ENCODE results near the gene PIAS1. TPM values are rescaled to one million over a fixed set of nuclear protein-coding genes. Genes with fewer than 3 reads are reported as not detected.
"Not testable (repeated sequence)": the region's sequence is repeated elsewhere in the genome, so short reads cannot be mapped to it uniquely, and the experiment has no call there.

The PIAS1 gene
- total RNA-seq, 1 experiment from 2014 or later, result 70.7 TPM

DNA sequence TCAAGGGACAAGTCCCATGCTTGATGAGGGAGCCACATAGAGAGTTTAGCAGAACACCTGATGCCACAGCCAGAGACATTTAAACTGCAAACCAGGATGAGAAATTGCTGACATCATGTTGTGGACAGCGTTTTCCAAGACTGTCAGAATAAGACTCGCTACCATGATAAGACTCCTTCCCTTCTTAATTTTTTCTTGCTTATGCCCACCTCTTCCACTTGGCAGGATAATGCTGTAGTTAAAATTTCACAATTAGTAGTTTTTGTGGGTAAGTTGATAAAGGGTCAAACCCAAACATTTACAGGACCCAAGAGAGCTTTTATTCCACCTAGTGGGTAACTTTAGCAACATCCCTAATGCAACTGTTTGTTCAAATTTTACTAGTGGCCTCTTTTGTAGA lies 3.0 kb upstream of the PIAS1 start:
- no peak overlapping the region for H3K4me3 ChIP-seq
- no peak overlapping the region for H3K27ac ChIP-seq
- no peak for DNase-seq
- peaks cover 5% of the 10 kb centered on the region for H3K4me1 ChIP-seq
- H3K9me3 ChIP-seq (replicated peaks), result no peaks in the 10 kb centered on the region
- H3K27me3 ChIP-seq, result no peaks in the 10 kb centered on the region
- H3K36me3 ChIP-seq, result no peaks in the 10 kb centered on the region

GRCh38 chr15:68051907-68052306 lies 2.2 kb upstream of the PIAS1 start:
- H3K9me3 ChIP-seq (replicated peaks), result no peaks in the 10 kb centered on the region
- H3K36me3 ChIP-seq, result no peaks in the 10 kb centered on the region
- no peak for DNase-seq
- H3K4me1 ChIP-seq, result peaks cover 11% of the 10 kb centered on the region
- H3K27me3 ChIP-seq, result no peaks in the 10 kb centered on the region
- no peak overlapping the region for H3K4me3 ChIP-seq
- H3K27ac ChIP-seq, result no peak overlapping the region

DNA sequence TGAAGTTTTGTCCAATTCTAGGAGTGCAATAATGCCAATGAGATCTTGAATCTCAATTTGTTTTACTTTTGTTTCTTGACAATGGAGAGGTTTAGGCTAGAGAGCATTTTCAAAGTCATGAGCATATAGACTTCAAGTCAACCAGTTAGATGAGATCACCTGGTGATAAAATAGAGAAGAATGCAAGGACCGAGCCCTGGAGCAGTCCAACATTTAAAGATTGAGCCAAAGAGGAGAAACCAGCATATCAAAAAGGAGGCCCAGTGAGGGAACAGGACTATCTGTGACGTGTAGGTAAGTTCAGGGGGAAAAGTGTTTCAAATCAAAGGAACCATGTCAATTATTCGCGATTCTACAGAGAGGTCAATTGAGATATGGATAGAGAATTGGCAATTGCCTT lies 1.7 kb upstream of the PIAS1 start:
- DNase-seq, result no peak
- no peak overlapping the region for H3K27ac ChIP-seq
- no peaks in the 10 kb centered on the region for H3K27me3 ChIP-seq
- peaks cover 16% of the 10 kb centered on the region for H3K4me1 ChIP-seq
- H3K9me3 ChIP-seq (replicated peaks), result no peaks in the 10 kb centered on the region
- no peak overlapping the region for H3K4me3 ChIP-seq
- H3K36me3 ChIP-seq, result no peaks in the 10 kb centered on the region

DNA sequence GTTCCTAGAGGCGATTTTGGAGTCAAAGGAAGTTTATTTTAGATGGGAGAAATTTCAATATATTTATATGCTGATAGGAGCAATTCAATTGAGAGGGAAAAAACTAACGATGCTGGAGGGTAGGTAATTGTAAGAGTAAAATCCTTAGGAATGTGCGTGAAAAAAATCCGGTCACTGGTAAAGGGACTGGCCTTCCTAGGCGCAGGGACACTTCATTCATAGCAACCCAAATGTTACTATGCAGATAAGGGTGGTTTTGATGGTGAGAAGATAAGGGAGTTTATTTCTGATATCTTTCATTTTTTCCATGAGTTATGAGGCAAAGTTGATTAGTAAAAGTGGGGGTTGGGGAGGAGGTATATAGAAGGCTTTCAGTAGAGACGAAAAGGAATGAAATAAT lies 1.1 kb upstream of the PIAS1 start:
- Histone ChIP-seq H3K4me1 (peaks cover 16% of the 10 kb centered on the region), H3K27ac (no peak overlapping the region), H3K4me3 (no peak overlapping the region), H3K9me3 (replicated peaks) (no peaks in the 10 kb centered on the region), H3K27me3 (no peaks in the 10 kb centered on the region), H3K36me3 (no peaks in the 10 kb centered on the region)
- DNase-seq, result no peak

- Histone ChIP-seq H3K4me1 (peaks cover 16% of the 10 kb centered on the region), H3K27me3 (no peaks in the 10 kb centered on the region), H3K9me3 (replicated peaks) (no peaks in the 10 kb centered on the region), H3K4me3 (peak overlapping the region; percentile 97), H3K36me3 (peaks cover 1% of the 10 kb centered on the region; the same call in 1 of the 2 replicates), H3K27ac (peak overlapping the region; percentile 99)
- DNase-seq, result peak; percentile 90 to 91
These were observed 611 bp downstream of the PIAS1 start for GRCh38 chr15:68054628-68055223.

GRCh38 chr15:68055224-68055705 lies 1.1 kb downstream of the PIAS1 start:
- H3K4me1 ChIP-seq, result peaks cover 16% of the 10 kb centered on the region
- H3K9me3 ChIP-seq (replicated peaks), result no peaks in the 10 kb centered on the region
- peaks cover 3% of the 10 kb centered on the region; the same call in 1 of the 2 replicates for H3K36me3 ChIP-seq
- H3K27me3 ChIP-seq, result no peaks in the 10 kb centered on the region
- DNase-seq, result peak; percentile 60 to 77
- H3K4me3 ChIP-seq, result peak overlapping the region; percentile 97
- peak overlapping the region; percentile 99 for H3K27ac ChIP-seq

DNA sequence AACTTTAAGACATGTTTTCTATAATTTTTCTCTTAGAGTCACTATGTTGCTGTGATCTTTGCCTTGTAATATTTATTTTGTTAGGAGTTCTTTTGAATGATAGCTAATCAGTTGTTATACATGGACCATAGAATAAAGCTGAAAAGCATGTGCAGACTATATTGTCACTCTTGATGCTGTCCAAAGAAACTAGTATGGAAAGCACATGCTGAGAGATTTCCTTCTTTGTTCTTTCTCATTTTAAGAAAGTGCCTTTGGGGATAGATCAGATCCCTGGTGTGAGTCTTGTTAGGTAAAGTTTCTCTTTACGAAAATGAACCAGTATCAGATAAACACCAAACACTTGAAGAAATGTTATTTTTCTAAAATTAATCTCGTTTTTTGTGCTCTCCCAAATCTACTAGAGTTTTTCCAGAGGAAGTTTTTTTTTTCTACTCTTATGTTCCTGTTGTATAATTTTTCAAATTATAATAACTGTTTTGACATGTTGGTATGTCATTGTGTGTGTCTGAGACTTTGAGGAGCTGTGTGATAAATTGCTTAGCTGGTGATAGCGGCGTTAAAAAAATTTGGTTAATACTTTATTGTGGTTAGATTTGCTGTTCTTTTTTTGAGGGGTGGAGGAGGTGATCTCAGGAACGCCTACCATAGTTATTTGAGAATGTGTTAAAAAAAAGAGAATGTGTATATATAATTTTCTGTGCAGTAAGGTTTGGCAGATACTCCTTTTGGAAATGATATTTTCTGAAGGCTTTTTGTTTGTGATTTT lies 2.2 kb downstream of the PIAS1 start:
- no peaks in the 10 kb centered on the region for H3K9me3 ChIP-seq (replicated peaks)
- H3K36me3 ChIP-seq, result peaks cover 3% of the 10 kb centered on the region; the same call in 1 of the 2 replicates
- no peaks in the 10 kb centered on the region for H3K27me3 ChIP-seq
- peak overlapping the region; percentile 99 for H3K27ac ChIP-seq
- peak overlapping the region; percentile 97 for H3K4me3 ChIP-seq
- peaks cover 16% of the 10 kb centered on the region for H3K4me1 ChIP-seq
- DNase-seq, result peak in 1 of 2 experiments; percentile 10

DNA sequence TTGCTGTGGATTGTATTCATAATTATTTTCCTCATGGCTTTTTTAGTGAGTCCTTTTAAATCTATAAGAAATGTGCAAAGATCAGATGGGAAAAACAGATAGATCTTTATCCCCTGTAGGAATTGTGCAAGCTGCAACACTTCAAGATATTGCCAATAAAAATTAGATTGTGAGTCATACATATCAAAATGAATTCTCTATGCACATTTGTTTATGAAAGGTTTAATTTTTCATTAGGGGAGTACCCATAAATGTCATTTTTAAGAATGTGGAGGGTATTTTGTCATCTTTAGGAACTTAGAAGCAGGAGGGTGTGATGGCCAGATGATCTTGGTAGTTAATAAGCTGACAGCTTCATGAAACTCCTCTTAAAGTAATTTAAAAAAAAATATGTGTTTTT lies 2.9 kb downstream of the PIAS1 start:
- peaks cover 6% of the 10 kb centered on the region; the same call in 1 of the 2 replicates for H3K36me3 ChIP-seq
- no peak for DNase-seq
- H3K4me3 ChIP-seq, result no peak overlapping the region; the same call in 1 of the 2 replicates
- H3K27me3 ChIP-seq, result no peaks in the 10 kb centered on the region
- H3K9me3 ChIP-seq (replicated peaks), result no peaks in the 10 kb centered on the region
- no peak overlapping the region; the same call in 1 of the 2 replicates for H3K27ac ChIP-seq
- H3K4me1 ChIP-seq, result peaks cover 16% of the 10 kb centered on the region

GRCh38 chr15:68057758-68058157 lies 3.6 kb downstream of the PIAS1 start:
- no peak for DNase-seq
- H3K9me3 ChIP-seq (replicated peaks), result no peaks in the 10 kb centered on the region
- no peak overlapping the region for H3K4me3 ChIP-seq
- peaks cover 6% of the 10 kb centered on the region; the same call in 1 of the 2 replicates for H3K36me3 ChIP-seq
- no peaks in the 10 kb centered on the region for H3K27me3 ChIP-seq
- no peak overlapping the region for H3K27ac ChIP-seq
- peaks cover 16% of the 10 kb centered on the region for H3K4me1 ChIP-seq

DNA sequence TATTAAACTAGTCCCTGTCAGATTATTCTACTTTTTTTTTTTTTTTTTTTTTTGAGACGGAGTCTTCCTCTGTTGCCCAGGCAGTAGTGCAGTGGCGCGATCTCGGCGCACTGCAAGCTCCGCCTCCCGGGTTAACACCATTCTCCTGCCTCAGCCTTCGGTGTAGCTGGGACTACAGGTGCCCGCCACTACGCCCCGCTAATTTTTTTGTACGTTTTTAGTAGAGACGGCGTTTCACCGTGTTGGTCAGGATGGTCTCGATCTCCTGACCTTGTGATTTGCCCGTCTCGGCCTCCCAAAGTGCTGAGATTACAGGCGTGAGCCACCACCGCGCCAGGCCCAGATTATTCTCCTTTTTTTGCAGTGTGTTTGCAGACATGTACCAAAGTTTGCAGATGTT lies 4.9 kb downstream of the PIAS1 start:
- H3K27me3 ChIP-seq; H3K36me3 ChIP-seq; H3K27ac ChIP-seq; H3K9me3 ChIP-seq (replicated peaks); DNase-seq; H3K4me3 ChIP-seq: not testable (repeated sequence)
- peaks cover 11% of the 10 kb centered on the region for H3K4me1 ChIP-seq

DNA sequence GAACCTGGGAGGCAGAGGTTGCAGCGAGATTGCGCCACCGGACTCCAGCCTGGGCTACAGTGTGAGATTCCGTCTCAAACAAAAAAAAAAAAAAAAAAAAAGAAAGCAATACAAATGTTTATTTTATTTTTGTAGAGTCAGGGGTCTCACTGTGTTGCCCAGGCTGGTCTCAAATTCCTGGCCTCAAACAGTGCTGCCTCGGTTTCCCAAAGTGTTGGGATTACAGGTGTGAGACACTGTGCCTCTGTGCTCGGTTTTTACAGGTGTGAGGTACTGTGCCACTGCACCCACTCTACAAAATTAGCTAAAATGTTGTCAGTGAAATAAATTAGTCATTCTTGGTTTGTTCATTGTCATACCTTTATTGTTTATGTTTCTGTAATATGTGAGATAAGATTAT lies 5.5 kb downstream of the PIAS1 start:
- H3K36me3 ChIP-seq, result peaks cover 6% of the 10 kb centered on the region; the same call in 1 of the 2 replicates
- peaks cover 11% of the 10 kb centered on the region for H3K4me1 ChIP-seq
- H3K27me3 ChIP-seq, result no peaks in the 10 kb centered on the region
- H3K9me3 ChIP-seq (replicated peaks), result no peaks in the 10 kb centered on the region
- H3K27ac ChIP-seq, result no peak overlapping the region
- no peak overlapping the region for H3K4me3 ChIP-seq
- no peak for DNase-seq

DNA sequence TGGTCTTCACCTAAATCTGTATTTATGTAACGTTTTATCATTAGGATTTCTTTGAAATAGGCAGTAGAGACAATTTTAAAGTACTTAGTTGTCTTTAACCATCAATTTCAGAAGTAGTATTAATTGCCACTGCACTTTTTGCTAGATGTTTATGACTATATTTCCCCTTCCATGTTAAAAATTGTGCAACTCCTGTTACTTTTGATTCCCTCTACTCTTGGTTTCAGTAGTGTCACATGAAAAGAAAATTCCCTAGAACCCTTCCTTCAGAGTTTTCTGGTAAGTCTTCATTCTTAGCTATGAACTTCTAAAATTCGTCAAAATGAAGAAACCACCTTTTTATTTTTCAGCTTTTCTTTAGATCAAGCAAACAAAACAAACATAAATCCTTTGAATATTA lies 7.1 kb downstream of the PIAS1 start:
- H3K27me3 ChIP-seq, result no peaks in the 10 kb centered on the region
- no peaks in the 10 kb centered on the region for H3K9me3 ChIP-seq (replicated peaks)
- H3K4me1 ChIP-seq, result peaks cover 11% of the 10 kb centered on the region
- H3K36me3 ChIP-seq, result peaks cover 6% of the 10 kb centered on the region; the same call in 1 of the 2 replicates
- no peak for DNase-seq
- H3K27ac ChIP-seq, result no peak overlapping the region
- no peak overlapping the region for H3K4me3 ChIP-seq

DNA sequence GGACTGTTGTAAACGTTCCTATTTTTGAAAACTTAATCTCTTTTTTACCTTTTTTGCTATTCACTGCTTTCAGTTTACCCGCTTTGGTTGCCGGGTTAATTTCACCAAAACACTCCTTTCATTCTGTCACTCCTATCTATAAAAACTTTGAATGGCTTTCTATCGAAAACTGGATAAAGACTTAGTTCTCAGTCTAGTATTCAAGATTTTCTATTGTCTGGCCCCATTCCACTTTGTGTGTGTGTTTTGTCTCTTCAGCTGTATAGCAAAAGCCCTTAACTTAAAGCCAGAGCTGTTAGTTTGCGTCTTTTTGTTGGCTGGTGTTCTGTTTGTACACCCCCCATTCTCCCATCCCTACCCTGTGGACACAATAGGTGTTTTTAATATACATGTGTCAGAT lies 7.5 kb downstream of the PIAS1 start:
- Histone ChIP-seq H3K27me3 (no peaks in the 10 kb centered on the region), H3K4me1 (peaks cover 8% of the 10 kb centered on the region; the same call in 1 of the 2 replicates), H3K36me3 (peaks cover 9% of the 10 kb centered on the region; the same call in 1 of the 2 replicates), H3K9me3 (replicated peaks) (no peaks in the 10 kb centered on the region), H3K4me3 (no peak overlapping the region), H3K27ac (no peak overlapping the region)
- DNase-seq, result no peak

GRCh38 chr15:68062214-68062613 lies 8.1 kb downstream of the PIAS1 start:
- Histone ChIP-seq H3K36me3 (peaks cover 11% of the 10 kb centered on the region; the same call in 1 of the 2 replicates), H3K27me3 (no peaks in the 10 kb centered on the region), H3K4me1 (peaks cover 2% of the 10 kb centered on the region; the same call in 1 of the 2 replicates), H3K27ac (no peak overlapping the region), H3K4me3 (no peak overlapping the region), H3K9me3 (replicated peaks) (no peaks in the 10 kb centered on the region)
- DNase-seq, result no peak

GRCh38 chr15:68062946-68063465 lies 8.9 kb downstream of the PIAS1 start:
- Histone ChIP-seq H3K27ac (no peak overlapping the region), H3K9me3 (replicated peaks) (no peaks in the 10 kb centered on the region), H3K4me1 (no peaks in the 10 kb centered on the region), H3K4me3 (no peak overlapping the region), H3K27me3 (no peaks in the 10 kb centered on the region), H3K36me3 (peaks cover 14% of the 10 kb centered on the region; the same call in 1 of the 2 replicates)
- no peak for DNase-seq
